GM12891 (cell line): ENCODE measurements around the gene CTDSPL.

Source experiments
- PAX5 ChIP-seq: IDR thresholded peaks from 2 replicates; pipeline ENCODE4 v1.6.1; 2011; ENCODE audit warnings: low read length, moderate library complexity, mild to moderate bottlenecking; ENCODE audit not compliant: insufficient read depth, severe bottlenecking
- POLR2A ChIP-seq: IDR thresholded peaks from 2 replicates; pipeline ENCODE4 v1.6.1; 2011; ENCODE audit warnings: low read depth, low read length, control low read depth
- POLR2AphosphoS5 ChIP-seq: IDR thresholded peaks from 2 replicates; pipeline ENCODE4 v1.6.1; 2011; ENCODE audit warnings: low read depth, low read length, control low read depth
- TAF1 ChIP-seq: IDR thresholded peaks from 2 replicates; pipeline ENCODE4 v1.6.1; 2011; ENCODE audit warnings: low read depth, low read length, control low read depth

DNA sequence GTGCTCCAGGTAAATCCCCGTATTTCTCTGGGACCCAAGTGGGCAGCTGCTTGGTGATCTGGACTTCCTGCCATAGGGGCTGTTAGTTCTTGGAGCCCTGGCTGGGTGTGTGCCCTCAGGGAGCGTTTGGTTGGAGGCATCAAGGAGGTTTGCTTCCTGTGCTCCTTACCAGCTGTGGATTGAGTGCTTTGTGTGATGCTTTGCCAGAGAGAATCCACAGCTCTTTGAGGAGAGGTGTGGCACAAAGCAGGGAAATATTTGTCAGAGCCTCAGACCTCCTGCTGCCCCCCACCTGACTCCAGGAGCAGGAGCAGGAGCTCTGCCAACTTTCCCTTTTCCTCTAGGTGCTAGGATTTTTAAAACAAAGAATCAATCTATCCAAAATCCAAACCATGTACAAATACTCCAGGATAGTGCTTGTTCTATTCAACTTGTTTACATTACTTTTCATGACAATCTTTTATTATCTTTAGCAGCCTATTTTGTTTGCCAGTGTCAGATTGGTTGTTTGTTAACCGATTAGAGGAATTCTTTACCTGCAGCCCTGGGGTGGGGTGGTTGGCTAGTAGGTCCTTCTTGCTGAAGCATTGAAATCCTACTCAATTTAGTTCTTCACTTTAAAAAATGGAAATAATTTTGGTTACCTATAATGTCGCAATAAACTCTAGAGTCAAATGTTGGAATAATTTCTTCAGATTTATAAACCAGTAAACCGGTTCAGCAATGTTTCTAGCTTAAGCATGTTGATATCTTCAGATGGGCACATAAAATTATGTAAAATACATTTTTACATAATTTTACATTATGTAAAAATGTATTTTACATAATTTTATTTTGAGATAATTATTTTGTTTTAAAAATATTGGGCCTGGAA is 2.5 kb downstream of the CTDSPL start:
- TF ChIP-seq POLR2A (no peak), POLR2AphosphoS5 (no peak), TAF1 (no peak), PAX5 (no peak)
